Type B pancreatic cell (in vitro differentiated cells): ENCODE data around the gene ADARB2. TPM values are rescaled to one million over a fixed set of nuclear protein-coding genes. Genes with fewer than 3 reads are reported as not detected.

Experiments used
- DNase-seq: peaks from one replicate; pipeline ENCODE4 v3.0.0; 2021; ENCODE audit warnings: mixed read lengths; ENCODE audit not compliant: unreplicated experiment; ENCODE audit errors: extremely low spot score
- H3K27ac Mint-ChIP-seq: 2 replicates; pipeline ENCODE4 v1.8.0; 2021; ENCODE audit warnings: mild to moderate bottlenecking, mixed read lengths
- H3K27me3 Mint-ChIP-seq: 2 replicates; pipeline ENCODE4 v1.8.0; 2021; ENCODE audit warnings: mixed read lengths
- H3K36me3 Mint-ChIP-seq: 2 replicates; pipeline ENCODE4 v1.8.0; 2021; ENCODE audit warnings: mixed read lengths
- H3K4me1 Mint-ChIP-seq: one replicate; pipeline ENCODE4 v1.8.0; 2021; ENCODE audit warnings: mixed read lengths; ENCODE audit not compliant: unreplicated experiment
- H3K4me3 Mint-ChIP-seq: 2 replicates; pipeline ENCODE4 v1.8.0; 2021; ENCODE audit warnings: mild to moderate bottlenecking, mixed read lengths
- H3K9me3 Mint-ChIP-seq: 2 replicates; pipeline ENCODE4 v1.8.0; 2021; ENCODE audit warnings: mixed read lengths
- CTCF ChIP-seq: fragments of 200-600 bp; sonication (generic); conservative IDR thresholded peaks from 2 replicates; pipeline ENCODE4 v1.5.0; 2021; ENCODE audit warnings: antibody characterized with exemption, mild to moderate bottlenecking
- total RNA-seq: library from RNA; stranded (reverse); gene quantifications from 2 replicates; pipeline ENCODE4 v1.2.1, GENCODE V29; 2021; ENCODE audit warnings: low replicate concordance

The ADARB2 gene
- total RNA-seq, 1 donor from 2014 or later = 4.9 TPM

- TF ChIP-seq CTCF = no peak
- no peak for DNase-seq
- Mint-ChIP-seq H3K27ac (no peak overlapping the region), H3K27me3 (peaks cover 6% of the 10 kb centered on the region), H3K4me1 (peaks cover 5% of the 10 kb centered on the region), H3K4me3 (no peak overlapping the region), H3K9me3 (peaks cover 5% of the 10 kb centered on the region), H3K36me3 (no peaks in the 10 kb centered on the region)
These were observed 397.9 kb downstream of the ADARB2 start for GRCh38 chr10:1339396-1339795.

GRCh38 chr10:1335642-1336041, 401.7 kb downstream of the ADARB2 start:
- DNase-seq = no peak
- no peak for TF ChIP-seq CTCF
- Mint-ChIP-seq H3K27ac (no peak overlapping the region), H3K36me3 (no peaks in the 10 kb centered on the region), H3K27me3 (no peaks in the 10 kb centered on the region), H3K9me3 (no peaks in the 10 kb centered on the region), H3K4me3 (no peak overlapping the region), H3K4me1 (peaks cover 5% of the 10 kb centered on the region)

- H3K27ac Mint-ChIP-seq = no peak overlapping the region
- H3K4me3 Mint-ChIP-seq = no peak overlapping the region
- no peaks in the 10 kb centered on the region for H3K9me3 Mint-ChIP-seq
- no peaks in the 10 kb centered on the region for H3K36me3 Mint-ChIP-seq
- no peak for DNase-seq
- no peak for TF ChIP-seq CTCF
- H3K27me3 Mint-ChIP-seq = no peaks in the 10 kb centered on the region
- H3K4me1 Mint-ChIP-seq = peaks cover 5% of the 10 kb centered on the region
These were observed 403.3 kb downstream of the ADARB2 start for GRCh38 chr10:1333981-1334380.

- DNase-seq = no peak
- peaks cover 5% of the 10 kb centered on the region for H3K4me1 Mint-ChIP-seq
- TF ChIP-seq CTCF = no peak
- H3K4me3 Mint-ChIP-seq = no peak overlapping the region
- H3K36me3 Mint-ChIP-seq = no peaks in the 10 kb centered on the region
- no peaks in the 10 kb centered on the region for H3K27me3 Mint-ChIP-seq
- no peak overlapping the region for H3K27ac Mint-ChIP-seq
- no peaks in the 10 kb centered on the region for H3K9me3 Mint-ChIP-seq
These were observed 405.8 kb downstream of the ADARB2 start for GRCh38 chr10:1331560-1331959.

GRCh38 chr10:1329622-1330021, 407.7 kb downstream of the ADARB2 start:
- H3K4me3 Mint-ChIP-seq = no peak overlapping the region
- H3K9me3 Mint-ChIP-seq = no peaks in the 10 kb centered on the region
- H3K4me1 Mint-ChIP-seq = peaks cover 10% of the 10 kb centered on the region
- no peak overlapping the region for H3K27ac Mint-ChIP-seq
- no peak for DNase-seq
- TF ChIP-seq CTCF = no peak
- H3K27me3 Mint-ChIP-seq = peaks cover 2% of the 10 kb centered on the region
- no peaks in the 10 kb centered on the region for H3K36me3 Mint-ChIP-seq

- Mint-ChIP-seq H3K36me3 (no peaks in the 10 kb centered on the region), H3K4me3 (no peak overlapping the region), H3K9me3 (no peaks in the 10 kb centered on the region), H3K4me1 (peaks cover 10% of the 10 kb centered on the region), H3K27me3 (peaks cover 2% of the 10 kb centered on the region), H3K27ac (no peak overlapping the region)
- TF ChIP-seq CTCF = no peak
- DNase-seq = no peak
These were observed 408.2 kb downstream of the ADARB2 start for GRCh38 chr10:1328981-1329614.
